ENCODE results near the gene TMEM134.

- TF ChIP-seq, protein P1, sequence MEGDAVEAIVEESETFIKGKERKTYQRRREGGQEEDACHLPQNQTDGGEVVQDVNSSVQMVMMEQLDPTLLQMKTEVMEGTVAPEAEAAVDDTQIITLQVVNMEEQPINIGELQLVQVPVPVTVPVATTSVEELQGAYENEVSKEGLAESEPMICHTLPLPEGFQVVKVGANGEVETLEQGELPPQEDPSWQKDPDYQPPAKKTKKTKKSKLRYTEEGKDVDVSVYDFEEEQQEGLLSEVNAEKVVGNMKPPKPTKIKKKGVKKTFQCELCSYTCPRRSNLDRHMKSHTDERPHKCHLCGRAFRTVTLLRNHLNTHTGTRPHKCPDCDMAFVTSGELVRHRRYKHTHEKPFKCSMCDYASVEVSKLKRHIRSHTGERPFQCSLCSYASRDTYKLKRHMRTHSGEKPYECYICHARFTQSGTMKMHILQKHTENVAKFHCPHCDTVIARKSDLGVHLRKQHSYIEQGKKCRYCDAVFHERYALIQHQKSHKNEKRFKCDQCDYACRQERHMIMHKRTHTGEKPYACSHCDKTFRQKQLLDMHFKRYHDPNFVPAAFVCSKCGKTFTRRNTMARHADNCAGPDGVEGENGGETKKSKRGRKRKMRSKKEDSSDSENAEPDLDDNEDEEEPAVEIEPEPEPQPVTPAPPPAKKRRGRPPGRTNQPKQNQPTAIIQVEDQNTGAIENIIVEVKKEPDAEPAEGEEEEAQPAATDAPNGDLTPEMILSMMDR (conservative IDR thresholded peaks at IDR 0.05; ENCODE audit: low read depth, low read length), result no peak
- TF ChIP-seq EZH2 (IDR thresholded peaks at IDR 0.05; ENCODE audit: borderline replicate concordance, low read depth, low read length, poor library complexity, severe bottlenecking), result no peak
Observed at GRCh38 chr11:67464411-67465188, 4.5 kb downstream of the TMEM134 start.

Data from A673 (cell line).